SJSA1 (cell line): Measurements from ENCODE around the gene MCRS1. TPM values are rescaled to one million over a fixed set of nuclear protein-coding genes. Genes with fewer than 3 reads are reported as not detected.
"Not testable (repeated sequence)": the region's sequence is repeated elsewhere in the genome, so short reads cannot be mapped to it uniquely, and the experiment has no call there.

Experiments
- DNase-seq, 2 experiments: peaks; one replicate each; pipeline ENCODE4 v3.0.0-alpha.2; 2015 to 2020; ENCODE audit warnings: low spot score in 2 of 2, low read depth in 1 of 2
- H3K27ac ChIP-seq: fragments of 250-450 bp; sonication (Bioruptor Pico); 2 replicates; pipeline ENCODE4 v1.5.1; 2020; ENCODE audit warnings: mild to moderate bottlenecking, moderate library complexity
- H3K27me3 ChIP-seq: fragments of 250-450 bp; sonication (Bioruptor Pico); replicated peaks from 2 replicates; pipeline ENCODE4 v1.5.1; 2020; ENCODE audit warnings: mild to moderate bottlenecking, moderate library complexity
- H3K36me3 ChIP-seq: fragments of 250-450 bp; sonication (Bioruptor Pico); 2 replicates; pipeline ENCODE4 v1.5.1; 2020; ENCODE audit warnings: mild to moderate bottlenecking
- H3K4me1 ChIP-seq: fragments of 250-450 bp; sonication (Bioruptor Pico); replicated peaks from 2 replicates; pipeline ENCODE4 v1.6.1; 2021; ENCODE audit warnings: mild to moderate bottlenecking
- H3K4me3 ChIP-seq: fragments of 250-450 bp; sonication (Bioruptor Pico); 2 replicates; pipeline ENCODE4 v1.5.1; 2020; ENCODE audit warnings: mild to moderate bottlenecking
- H3K9me3 ChIP-seq: fragments of 250-450 bp; sonication (Bioruptor Pico); replicated peaks from 2 replicates; pipeline ENCODE4 v1.5.1; 2020; ENCODE audit warnings: mild to moderate bottlenecking
- total RNA-seq: library from RNA; depleted of rRNA; stranded (reverse); fragments of >200 nt; shearing (Covaris generic); gene quantifications from 2 replicates; pipeline ENCODE4 v1.2.3, GENCODE V29; 2014; rRNA removed

Gene MCRS1
- total RNA-seq, 1 experiment from 2014 or later = 73.6 TPM

DNA sequence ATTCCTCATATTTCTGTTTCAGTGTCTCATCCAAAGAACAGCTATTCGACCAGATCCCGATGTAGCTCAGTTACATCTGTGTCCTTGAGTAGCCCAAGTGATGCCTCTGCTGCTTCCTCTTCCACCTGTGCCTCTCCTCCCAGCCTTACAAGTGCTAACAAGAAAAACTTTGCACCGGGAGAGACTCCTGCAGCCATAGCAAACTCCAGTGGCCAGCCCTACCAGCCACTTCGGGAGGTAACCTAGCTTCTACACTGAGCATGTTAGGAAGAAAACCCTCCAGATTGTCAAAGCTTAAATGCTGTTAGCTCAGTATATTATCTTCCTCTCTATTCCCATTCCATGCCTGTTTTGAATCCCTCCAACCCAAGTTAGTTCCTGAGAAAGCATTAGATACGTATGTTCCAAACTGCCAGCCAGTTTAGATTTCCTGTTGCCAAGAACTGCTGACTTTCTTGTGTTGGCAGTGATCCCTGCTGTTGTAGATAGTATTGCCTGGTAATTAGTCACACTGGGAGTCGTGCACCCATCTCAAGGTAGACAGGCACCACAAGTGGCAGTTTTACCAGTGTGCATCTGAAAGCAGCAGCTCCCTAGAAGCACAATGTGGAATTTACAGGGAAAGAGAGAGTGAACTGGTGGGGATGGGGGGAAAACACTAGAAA, 43.1 kb downstream of the MCRS1 start:
- no peak for DNase-seq

DNA sequence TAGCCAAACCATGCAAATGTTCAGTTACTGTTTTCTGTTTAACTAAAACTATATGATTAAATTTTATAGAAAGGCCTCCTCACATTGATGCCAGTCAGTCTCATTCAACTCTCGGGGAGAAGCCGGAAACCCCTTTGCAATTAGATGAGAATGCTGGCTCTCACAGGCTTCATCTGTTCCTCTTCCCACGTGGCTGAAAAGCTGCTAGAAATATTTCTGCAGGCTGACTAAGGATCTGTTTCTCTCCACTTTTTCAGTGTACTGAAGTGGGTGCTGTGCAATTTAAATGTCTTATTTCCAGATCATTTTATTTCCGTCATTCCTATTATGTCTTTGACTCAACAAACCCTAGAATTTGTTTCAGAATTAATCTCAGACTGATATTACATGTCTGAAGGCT, 46.6 kb downstream of the MCRS1 start:
- H3K4me1 ChIP-seq = peaks cover 5% of the 10 kb centered on the region
- no peaks in the 10 kb centered on the region for H3K9me3 ChIP-seq
- DNase-seq = no peak

More for the DNA sequence above, 43.1 kb downstream of the MCRS1 start:
- H3K4me3 ChIP-seq = no peak overlapping the region
- H3K36me3 ChIP-seq = peaks cover 52% of the 10 kb centered on the region
- no peaks in the 10 kb centered on the region for H3K27me3 ChIP-seq
- H3K4me1 ChIP-seq = no peaks in the 10 kb centered on the region
- H3K27ac ChIP-seq = no peak overlapping the region
- H3K9me3 ChIP-seq = no peaks in the 10 kb centered on the region

GRCh38 chr12:49519574-49519936, 48.4 kb downstream of the MCRS1 start:
- no peak for DNase-seq
- Histone ChIP-seq H3K27ac (no peak overlapping the region), H3K4me1 (peaks cover 17% of the 10 kb centered on the region), H3K36me3 (peaks cover 19% of the 10 kb centered on the region), H3K4me3 (no peak overlapping the region), H3K9me3 (no peaks in the 10 kb centered on the region), H3K27me3 (no peaks in the 10 kb centered on the region)

More for the DNA sequence above, 46.6 kb downstream of the MCRS1 start:
- Histone ChIP-seq H3K36me3 (peaks cover 38% of the 10 kb centered on the region), H3K27me3 (no peaks in the 10 kb centered on the region), H3K4me3 (no peak overlapping the region), H3K27ac (no peak overlapping the region)

GRCh38 chr12:49518914-49519573, 48.9 kb downstream of the MCRS1 start:
- Histone ChIP-seq H3K27ac (no peak overlapping the region), H3K9me3 (no peaks in the 10 kb centered on the region), H3K4me3 (no peak overlapping the region), H3K27me3 (no peaks in the 10 kb centered on the region), H3K36me3 (peaks cover 18% of the 10 kb centered on the region), H3K4me1 (peaks cover 21% of the 10 kb centered on the region)
- DNase-seq = no peak

- Histone ChIP-seq H3K27ac (0 out of 2 replicates have a peak overlapping the region, but pooled peaks have one; percentile 3), H3K9me3 (no peaks in the 10 kb centered on the region), H3K4me3 (no peak overlapping the region), H3K4me1 (peaks cover 39% of the 10 kb centered on the region), H3K27me3 (no peaks in the 10 kb centered on the region), H3K36me3 (peaks cover 14% of the 10 kb centered on the region)
- DNase-seq = peak; percentile 57 to 68
Measured at GRCh38 chr12:49515266-49515665, 52.7 kb downstream of the MCRS1 start.

DNA sequence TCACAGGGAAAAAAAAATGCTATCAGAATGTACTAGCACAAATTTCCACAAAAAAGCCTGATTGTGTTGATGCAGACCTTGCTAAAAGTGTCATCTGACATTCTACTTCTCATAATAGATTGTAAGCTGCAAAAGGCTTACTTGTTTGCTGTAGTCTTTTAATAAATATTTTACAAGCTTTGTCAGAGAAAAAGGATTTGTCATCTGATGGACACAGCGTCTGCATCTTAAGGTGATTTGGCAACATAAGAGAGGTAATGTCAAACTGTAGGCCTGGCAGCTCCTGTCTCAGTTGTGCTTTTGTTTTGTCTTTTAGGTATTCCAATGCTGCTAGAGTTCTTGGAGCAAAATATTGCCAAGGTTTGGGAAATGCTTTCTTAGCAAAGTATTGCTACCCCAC, 55.4 kb downstream of the MCRS1 start:
- H3K27ac ChIP-seq = no peak overlapping the region
- peaks cover 8% of the 10 kb centered on the region for H3K36me3 ChIP-seq
- no peak overlapping the region for H3K4me3 ChIP-seq
- DNase-seq = no peak
- no peaks in the 10 kb centered on the region for H3K27me3 ChIP-seq
- H3K4me1 ChIP-seq = peaks cover 45% of the 10 kb centered on the region
- H3K9me3 ChIP-seq = no peaks in the 10 kb centered on the region

GRCh38 chr12:49511410-49511809, 56.5 kb downstream of the MCRS1 start:
- H3K4me3 ChIP-seq = no peak overlapping the region
- H3K27me3 ChIP-seq = no peaks in the 10 kb centered on the region
- DNase-seq = no peak
- H3K36me3 ChIP-seq = peaks cover 9% of the 10 kb centered on the region
- peaks cover 53% of the 10 kb centered on the region for H3K4me1 ChIP-seq
- H3K9me3 ChIP-seq = no peaks in the 10 kb centered on the region
- H3K27ac ChIP-seq = no peak overlapping the region

DNA sequence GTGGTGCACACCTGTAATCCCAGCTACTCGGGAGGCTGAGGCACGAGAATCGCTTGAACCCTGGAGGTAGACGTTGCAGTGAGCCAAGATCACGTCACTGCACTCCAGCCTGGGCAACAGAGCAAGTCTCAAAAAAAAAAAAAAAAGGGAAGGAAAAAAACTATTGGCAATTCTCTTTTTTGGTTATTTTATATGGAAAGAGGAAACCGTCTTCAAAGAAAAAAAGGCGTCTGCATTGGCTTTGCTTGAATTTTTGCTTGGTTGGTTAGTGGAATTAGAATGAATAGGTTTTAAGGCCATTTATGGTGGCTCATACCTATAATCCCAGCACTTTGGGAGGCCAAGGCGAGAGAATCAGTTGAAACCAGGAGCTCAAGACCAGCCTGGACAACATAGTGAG, 58.3 kb downstream of the MCRS1 start:
- H3K27ac ChIP-seq, H3K9me3 ChIP-seq, H3K4me3 ChIP-seq, H3K27me3 ChIP-seq, DNase-seq: not testable (repeated sequence)
- Histone ChIP-seq H3K36me3 (peaks cover 19% of the 10 kb centered on the region), H3K4me1 (peaks cover 52% of the 10 kb centered on the region)

Other genes with a start within 250 kb of the MCRS1 start
- gene TROAP, start 244.9 kb downstream of the MCRS1 start, total RNA-seq = 50.1 and 50.8 TPM in 2 replicates
- 0.34 and 1.9 TPM in 2 replicates for gene C1QL4, start 231.0 kb downstream of the MCRS1 start, total RNA-seq
- 6.3 and 9.6 TPM in 2 replicates for gene DNAJC22, start 221.3 kb downstream of the MCRS1 start, total RNA-seq
- gene SPATS2, start 200.7 kb downstream of the MCRS1 start, total RNA-seq = 41.7 and 44.6 TPM in 2 replicates
- gene KCNH3, start 29.1 kb downstream of the MCRS1 start, total RNA-seq = 0.08 and 0.53 TPM in 2 replicates
- 0.06 and 0.18 TPM in 2 replicates for gene FAM186B, start 37.5 kb upstream of the MCRS1 start, total RNA-seq
- 2.3 and 6.5 TPM in 2 replicates for gene PRPF40B, start 55.4 kb upstream of the MCRS1 start, total RNA-seq
- 12.9 and 19.2 TPM in 2 replicates for gene FMNL3, start 139.3 kb upstream of the MCRS1 start, total RNA-seq
- 417 and 432 TPM in 2 replicates for gene TMBIM6, start 173.4 kb upstream of the MCRS1 start, total RNA-seq